ENCODE data around the gene ANAPC13. TPM values are rescaled to one million over a fixed set of nuclear protein-coding genes. Genes with fewer than 3 reads are reported as not detected.

The ANAPC13 gene
- total and polyA plus RNA-seq, 2 of the 13 experiments (the other 11 are each of a cell fraction or from before 2014, with no cell fraction given): 48.7 to 69.1 TPM

DNA sequence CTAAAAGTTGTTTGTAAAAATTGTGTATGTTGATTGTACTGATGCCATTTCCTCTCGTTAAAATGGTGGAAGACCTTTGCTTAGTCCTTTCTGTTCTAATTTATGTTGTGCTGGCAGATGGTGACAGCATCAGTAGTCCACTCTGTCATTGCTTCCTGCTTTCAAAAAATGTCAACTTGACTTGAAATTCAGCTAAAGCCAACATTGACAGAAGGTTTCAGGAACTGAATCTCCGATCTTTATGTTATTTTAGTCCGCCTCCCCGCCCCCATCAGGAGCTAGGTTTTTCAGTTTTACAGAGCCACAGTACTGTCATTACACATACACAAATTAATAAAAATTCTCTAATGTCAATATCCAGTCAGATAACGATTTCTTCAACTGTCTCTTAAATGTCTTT is 1.6 kb upstream of the ANAPC13 start (continued):
- TF ChIP-seq, protein P1, sequence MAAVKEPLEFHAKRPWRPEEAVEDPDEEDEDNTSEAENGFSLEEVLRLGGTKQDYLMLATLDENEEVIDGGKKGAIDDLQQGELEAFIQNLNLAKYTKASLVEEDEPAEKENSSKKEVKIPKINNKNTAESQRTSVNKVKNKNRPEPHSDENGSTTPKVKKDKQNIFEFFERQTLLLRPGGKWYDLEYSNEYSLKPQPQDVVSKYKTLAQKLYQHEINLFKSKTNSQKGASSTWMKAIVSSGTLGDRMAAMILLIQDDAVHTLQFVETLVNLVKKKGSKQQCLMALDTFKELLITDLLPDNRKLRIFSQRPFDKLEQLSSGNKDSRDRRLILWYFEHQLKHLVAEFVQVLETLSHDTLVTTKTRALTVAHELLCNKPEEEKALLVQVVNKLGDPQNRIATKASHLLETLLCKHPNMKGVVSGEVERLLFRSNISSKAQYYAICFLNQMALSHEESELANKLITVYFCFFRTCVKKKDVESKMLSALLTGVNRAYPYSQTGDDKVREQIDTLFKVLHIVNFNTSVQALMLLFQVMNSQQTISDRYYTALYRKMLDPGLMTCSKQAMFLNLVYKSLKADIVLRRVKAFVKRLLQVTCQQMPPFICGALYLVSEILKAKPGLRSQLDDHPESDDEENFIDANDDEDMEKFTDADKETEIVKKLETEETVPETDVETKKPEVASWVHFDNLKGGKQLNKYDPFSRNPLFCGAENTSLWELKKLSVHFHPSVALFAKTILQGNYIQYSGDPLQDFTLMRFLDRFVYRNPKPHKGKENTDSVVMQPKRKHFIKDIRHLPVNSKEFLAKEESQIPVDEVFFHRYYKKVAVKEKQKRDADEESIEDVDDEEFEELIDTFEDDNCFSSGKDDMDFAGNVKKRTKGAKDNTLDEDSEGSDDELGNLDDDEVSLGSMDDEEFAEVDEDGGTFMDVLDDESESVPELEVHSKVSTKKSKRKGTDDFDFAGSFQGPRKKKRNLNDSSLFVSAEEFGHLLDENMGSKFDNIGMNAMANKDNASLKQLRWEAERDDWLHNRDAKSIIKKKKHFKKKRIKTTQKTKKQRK (IDR thresholded peaks at IDR 0.05; ENCODE audit: low read length): no peak
- no peak for TF ChIP-seq ZNF639 (CRISPR knock-in tag; conservative IDR thresholded peaks at IDR 0.05)
- no peak for TF ChIP-seq ZNF577 (CRISPR knock-in tag; IDR thresholded peaks at IDR 0.05; ENCODE audit: borderline replicate concordance, low read depth)
- TF ChIP-seq ZBTB14 (CRISPR knock-in tag; IDR thresholded peaks at IDR 0.05): no peak
- TF ChIP-seq ZNF713 (CRISPR knock-in tag; IDR thresholded peaks at IDR 0.05): no peak
- no peak for TF ChIP-seq JUN (CRISPR knock-in tag; IDR thresholded peaks at IDR 0.05)
- TF ChIP-seq KLF9 (CRISPR knock-in tag; IDR thresholded peaks at IDR 0.05; ENCODE audit: low read depth): no peak
- no peak for TF ChIP-seq RAD51 (IDR thresholded peaks at IDR 0.05; ENCODE audit: borderline replicate concordance)
- TF ChIP-seq REXO4 (CRISPR knock-in tag; IDR thresholded peaks at IDR 0.05; ENCODE audit: borderline replicate concordance): no peak

All from HepG2 (cell line).